SK-N-MC (cell line): ENCODE measurements around the gene NXN.
"Not testable (repeated sequence)": the region's sequence is repeated elsewhere in the genome, so short reads cannot be mapped to it uniquely, and the experiment has no call there.

Experiments
- DNase-seq: peaks from one replicate; pipeline ENCODE4 v3.0.0-alpha.2; 2011; ENCODE audit warnings: low read depth, low spot score
- H3K27ac ChIP-seq: fragments of 200-600 bp; sonication (generic); 2 replicates; pipeline ENCODE4 v1.5.1; 2016; ENCODE audit warnings: mixed run types
- H3K36me3 ChIP-seq: fragments of 200-600 bp; sonication (generic); 2 replicates; pipeline ENCODE4 v1.6.1; 2017; ENCODE audit warnings: antibody characterized with exemption, low read length, mixed read lengths; ENCODE audit not compliant: insufficient read depth
- H3K4me3 ChIP-seq: fragments of 200-600 bp; sonication (generic); 2 replicates; pipeline ENCODE4 v1.5.1; 2016
- H3K9ac ChIP-seq: fragments of 200-600 bp; sonication (generic); 2 replicates; pipeline ENCODE4 v1.8.0; 2017; ENCODE audit warnings: mixed run types, mixed read lengths; ENCODE audit not compliant: insufficient read length
- H3K9me3 ChIP-seq: fragments of 200-600 bp; sonication (generic); 2 replicates; pipeline ENCODE4 v1.6.1; 2017; ENCODE audit warnings: low read depth, mild to moderate bottlenecking, antibody characterized with exemption, low read length, moderate library complexity, mixed read lengths
- EZH2 ChIP-seq: fragments of 200-600 bp; sonication (generic); IDR thresholded peaks from one replicate; pipeline ENCODE4 v1.6.1; 2017; ENCODE audit warnings: antibody characterized with exemption
- FOXP2 ChIP-seq: optimal IDR thresholded peaks from 2 replicates; pipeline ENCODE3; 2011; ENCODE audit warnings: mild to moderate bottlenecking, moderate library complexity; ENCODE audit not compliant: insufficient read depth; ENCODE audit errors: extremely low read length, control extremely low read depth
- POLR2AphosphoS5 ChIP-seq: IDR thresholded peaks from 2 replicates; pipeline ENCODE4 v1.6.1; 2012; ENCODE audit warnings: mild to moderate bottlenecking, low read depth, low read length, borderline replicate concordance

The NXN gene

DNA sequence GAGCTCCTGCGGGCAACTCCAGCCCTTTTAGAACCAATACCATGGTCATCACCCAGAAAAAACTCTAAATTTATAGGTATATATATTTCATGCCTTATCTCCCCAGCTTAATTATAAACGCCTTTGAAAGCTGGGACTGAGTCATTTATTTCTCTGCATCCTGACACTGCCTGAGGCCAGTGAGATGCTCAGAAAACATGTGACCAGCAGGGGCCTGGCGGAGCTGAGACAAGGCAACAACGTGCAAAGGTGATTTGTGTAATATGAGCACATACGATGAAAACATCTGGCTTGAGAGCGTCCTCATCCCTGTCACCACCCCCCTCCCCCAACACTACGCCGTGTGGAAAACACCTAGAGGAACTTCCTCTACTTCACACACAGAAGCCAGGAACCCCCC, 22.7 kb downstream of the NXN start:
- TF ChIP-seq EZH2: no peak
- TF ChIP-seq FOXP2: no peak
- TF ChIP-seq POLR2AphosphoS5: no peak
- no peaks in the 10 kb centered on the region for H3K36me3 ChIP-seq
- H3K9ac ChIP-seq: no peak overlapping the region
- H3K9me3 ChIP-seq: no peaks in the 10 kb centered on the region
- H3K4me3 ChIP-seq: no peak overlapping the region
- H3K27ac ChIP-seq: no peak overlapping the region
- no peak for DNase-seq

DNA sequence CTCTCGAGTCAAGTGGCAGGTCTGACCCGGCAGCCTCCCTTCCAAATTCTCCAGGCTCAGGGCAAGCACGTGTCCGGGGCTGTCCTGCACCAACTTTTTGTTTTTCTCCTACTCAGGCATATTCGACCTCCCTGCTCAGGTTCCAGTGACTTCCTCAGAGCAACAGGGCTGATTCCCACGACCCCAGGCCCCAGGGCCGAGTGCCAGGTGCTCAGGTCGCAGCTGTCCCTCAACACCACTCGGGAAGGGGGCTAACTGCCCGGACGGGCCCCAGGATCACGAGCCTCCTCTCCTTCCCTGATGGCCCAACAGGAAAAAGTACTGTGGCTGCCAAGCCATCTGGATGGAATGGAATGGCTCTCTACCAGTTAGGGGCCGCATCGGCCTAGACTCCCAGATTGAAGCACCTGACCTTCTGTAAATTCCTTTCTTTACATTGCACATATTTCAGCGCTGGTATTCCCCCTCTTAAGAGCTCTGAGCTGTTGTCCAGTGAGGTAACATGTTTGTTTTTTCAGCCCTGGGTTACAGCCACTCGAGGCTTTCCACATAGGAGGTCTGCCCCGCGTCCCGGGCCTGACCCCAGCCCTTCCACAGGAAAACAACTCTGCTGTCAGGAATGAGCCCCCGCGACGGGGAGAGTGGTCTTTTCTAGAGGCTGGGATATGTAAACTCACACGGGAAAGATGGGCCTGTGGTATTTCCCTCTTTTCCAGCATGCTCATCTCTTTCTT, 25.0 kb downstream of the NXN start:
- Histone ChIP-seq H3K9me3 (no peaks in the 10 kb centered on the region), H3K27ac (peak overlapping the region; percentile 57; the same call in 1 of the 2 replicates), H3K9ac (no peak overlapping the region), H3K36me3 (no peaks in the 10 kb centered on the region), H3K4me3 (no peak overlapping the region)
- DNase-seq: no peak
- TF ChIP-seq FOXP2 (no peak), EZH2 (no peak), POLR2AphosphoS5 (no peak)

DNA sequence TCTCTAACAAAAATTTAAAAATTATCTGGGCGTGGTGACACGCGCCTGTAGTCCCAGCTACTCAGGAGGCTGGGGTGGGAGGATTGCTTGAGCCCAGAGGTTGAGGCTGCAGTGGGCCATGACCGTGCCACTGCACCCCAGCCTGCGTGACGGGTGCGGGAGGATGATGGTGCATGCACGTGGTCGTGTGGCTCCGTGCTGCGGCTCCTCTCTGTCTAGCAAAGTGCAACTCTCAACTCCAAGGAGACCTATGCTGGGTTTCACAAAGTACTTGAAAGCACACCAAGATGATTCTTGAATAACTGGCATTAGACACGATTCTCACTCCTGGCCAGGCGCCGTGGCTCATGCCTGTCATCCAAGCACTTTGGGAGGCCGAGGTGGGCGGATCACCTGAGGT, 25.8 kb downstream of the NXN start:
- no peak for DNase-seq
- no peak overlapping the region for H3K27ac ChIP-seq

DNA sequence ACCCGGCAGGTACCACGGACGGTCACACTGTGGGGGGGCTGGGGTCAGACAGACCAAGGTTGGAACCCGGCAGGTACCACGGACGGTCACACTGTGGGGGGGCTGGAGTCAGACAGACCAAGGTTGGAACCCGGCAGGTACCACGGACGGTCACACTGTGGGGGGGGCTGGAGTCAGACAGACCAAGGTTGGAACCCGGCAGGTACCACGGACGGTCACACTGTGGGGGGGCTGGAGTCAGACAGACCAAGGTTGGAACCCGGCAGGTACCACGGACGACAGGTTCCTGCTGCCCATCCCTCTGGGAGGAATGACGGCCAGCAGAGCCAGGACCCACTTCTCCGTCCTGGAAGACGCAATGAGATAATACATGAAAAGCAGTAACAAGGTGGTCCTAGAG, 27.0 kb downstream of the NXN start:
- H3K27ac ChIP-seq, H3K4me3 ChIP-seq, DNase-seq, H3K36me3 ChIP-seq, H3K9me3 ChIP-seq, H3K9ac ChIP-seq: not testable (repeated sequence)

More for the DNA sequence above, 25.8 kb downstream of the NXN start:
- Histone ChIP-seq H3K9me3 (no peaks in the 10 kb centered on the region), H3K9ac (no peak overlapping the region), H3K4me3 (no peak overlapping the region), H3K36me3 (no peaks in the 10 kb centered on the region)
- TF ChIP-seq POLR2AphosphoS5: no peak
- TF ChIP-seq FOXP2: no peak
- no peak for TF ChIP-seq EZH2

DNA sequence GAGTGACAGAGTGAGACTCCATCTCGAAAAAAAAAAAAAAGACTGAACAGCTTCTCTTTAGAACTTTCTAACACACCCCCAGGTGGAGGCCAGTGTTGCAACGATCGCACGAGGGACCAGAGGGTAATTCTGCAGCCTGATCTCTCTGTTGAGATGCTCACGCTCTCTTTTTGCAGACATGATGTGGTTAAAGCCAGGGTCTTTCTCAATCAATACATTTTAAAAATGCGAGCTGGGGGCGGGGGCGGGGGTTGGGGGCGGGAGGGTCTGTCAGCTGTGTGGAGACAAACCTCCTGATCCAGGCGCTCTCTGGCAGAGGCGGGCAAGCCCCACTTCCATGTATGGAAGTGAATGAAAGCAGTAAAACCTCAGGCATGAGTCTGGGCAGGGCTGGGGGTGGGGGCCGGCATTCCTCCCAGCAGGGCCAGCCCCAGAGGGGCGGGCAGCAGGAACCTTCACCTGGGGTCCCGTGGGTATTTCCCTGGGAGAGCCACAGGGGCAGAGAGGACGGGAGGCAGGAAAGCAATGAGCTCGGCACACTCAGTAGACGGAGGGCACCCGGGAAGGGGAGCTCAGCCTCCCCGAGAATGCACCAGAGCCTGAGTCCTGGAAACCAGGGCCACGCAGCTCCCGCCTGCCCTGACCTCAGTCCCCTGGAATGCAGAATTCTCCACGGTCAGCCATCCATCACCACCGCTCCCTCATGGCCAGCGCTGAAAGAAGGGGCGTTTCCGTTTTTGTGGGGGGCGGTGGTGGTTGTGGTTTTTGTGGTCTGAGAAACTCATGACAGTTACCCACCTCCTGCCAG, 28.0 kb downstream of the NXN start:
- H3K9me3 ChIP-seq: no peaks in the 10 kb centered on the region
- TF ChIP-seq FOXP2 (no peak), POLR2AphosphoS5 (no peak), EZH2 (no peak)
- no peaks in the 10 kb centered on the region for H3K36me3 ChIP-seq
- DNase-seq: no peak
- H3K9ac ChIP-seq: peak overlapping the region; percentile 65
- peak overlapping the region; percentile 98 for H3K27ac ChIP-seq
- peak overlapping the region; percentile 68 for H3K4me3 ChIP-seq

DNA sequence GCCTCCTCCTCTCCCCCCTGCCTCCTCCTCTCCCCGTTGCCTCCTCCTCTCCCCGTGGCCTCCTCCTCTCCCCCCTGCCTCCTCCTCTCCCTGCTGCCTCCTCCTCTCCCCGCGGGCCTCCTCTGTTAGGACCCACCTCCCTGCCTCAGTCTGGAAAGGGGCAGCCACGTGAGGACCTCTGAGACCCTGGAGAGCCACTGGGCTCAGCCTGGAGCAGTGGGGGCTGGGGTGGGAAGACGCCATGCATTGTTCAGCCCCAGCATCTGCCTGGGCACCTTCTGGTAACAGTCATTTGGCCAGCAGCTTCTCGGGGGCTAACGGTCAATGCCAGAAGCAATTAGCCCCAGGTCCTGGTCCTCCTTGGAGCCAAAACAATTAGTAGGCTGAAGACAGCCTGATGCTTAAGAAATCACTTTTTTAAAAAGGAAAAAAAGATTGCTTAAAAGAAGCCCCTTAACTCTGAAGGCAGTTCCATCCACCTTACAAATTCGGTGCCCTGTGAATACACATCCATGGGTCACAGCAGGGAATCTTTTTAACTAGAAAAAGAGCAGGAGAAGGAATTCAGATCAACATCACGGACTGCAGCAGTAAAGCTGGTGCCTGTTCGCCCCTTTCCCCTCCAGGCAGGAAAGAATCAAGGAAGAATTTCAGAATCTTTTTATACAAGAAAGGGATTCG, 29.8 kb downstream of the NXN start:
- TF ChIP-seq FOXP2: no peak
- TF ChIP-seq POLR2AphosphoS5: no peak
- TF ChIP-seq EZH2: no peak
- peak; percentile 71 for DNase-seq
- Histone ChIP-seq H3K36me3 (no peaks in the 10 kb centered on the region), H3K27ac (peak overlapping the region; percentile 98), H3K4me3 (peak overlapping the region; percentile 76), H3K9me3 (no peaks in the 10 kb centered on the region), H3K9ac (peak overlapping the region; percentile 67)

DNA sequence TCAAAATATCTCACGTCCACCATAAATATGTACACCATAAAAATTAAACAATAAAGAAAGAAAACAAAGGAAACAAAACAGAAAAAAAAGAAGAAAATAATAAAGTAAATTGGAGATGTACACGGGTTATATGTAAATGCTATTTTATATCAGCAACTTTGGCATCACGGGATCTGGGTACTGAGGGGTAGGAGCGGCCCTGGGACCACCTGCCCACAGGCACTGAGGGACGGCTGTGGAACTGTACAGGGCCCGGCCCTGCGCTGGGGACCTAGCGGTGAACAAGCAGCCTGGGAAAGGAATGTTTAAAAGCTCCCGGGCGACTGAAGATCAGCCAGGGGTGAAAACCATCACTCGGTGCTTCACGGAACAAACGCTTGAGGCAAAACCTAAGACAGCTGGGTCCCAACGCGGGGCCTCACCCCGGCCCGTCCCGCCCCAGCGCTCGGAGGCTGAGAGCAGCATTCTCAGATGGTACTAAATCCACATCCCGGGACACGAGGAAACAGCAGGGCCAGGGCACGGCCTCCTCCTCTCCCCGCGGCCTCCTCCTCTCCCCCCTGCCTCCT, 31.2 kb downstream of the NXN start:
- peak overlapping the region; percentile 84 for H3K27ac ChIP-seq
- no peak for DNase-seq
- H3K9ac ChIP-seq: no peak overlapping the region
- TF ChIP-seq EZH2 (no peak), FOXP2 (no peak), POLR2AphosphoS5 (no peak)
- no peak overlapping the region for H3K4me3 ChIP-seq
- no peaks in the 10 kb centered on the region for H3K36me3 ChIP-seq
- H3K9me3 ChIP-seq: no peaks in the 10 kb centered on the region
